GM06990 (cell line): ENCODE results near the gene PACSIN1.

ENCODE experiments used
- DNase-seq: peaks from one replicate; pipeline ENCODE4 v3.0.0-alpha.2; 2011; ENCODE audit not compliant: insufficient read length; ENCODE audit errors: extremely low read depth
- H3K27me3 ChIP-seq: replicated peaks from 2 replicates; pipeline ENCODE4 v1.6.0; 2011; ENCODE audit warnings: low read length; ENCODE audit not compliant: control insufficient read depth, insufficient read depth
- H3K36me3 ChIP-seq: 2 replicates; pipeline ENCODE4 v1.5.1; 2011; ENCODE audit warnings: low read length; ENCODE audit not compliant: control insufficient read depth, insufficient read depth
- H3K4me3 ChIP-seq: replicated peaks from 2 replicates; pipeline ENCODE4 v1.5.1; 2011; ENCODE audit warnings: low read depth, mild to moderate bottlenecking, control low read depth, low read length
- CTCF ChIP-seq: IDR thresholded peaks from 2 replicates; pipeline ENCODE4 v1.5.1; 2011; ENCODE audit warnings: low read length, control low read depth, mild to moderate bottlenecking, inconsistent platforms; ENCODE audit not compliant: insufficient read depth, poor library complexity, severe bottlenecking

The PACSIN1 gene

GRCh38 chr6:34564181-34564580, 98.3 kb downstream of the PACSIN1 start:
- Histone ChIP-seq H3K27me3 (no peaks in the 10 kb centered on the region; the same call in 1 of the 2 replicates), H3K36me3 (no peaks in the 10 kb centered on the region), H3K4me3 (no peak overlapping the region)
- no peak for DNase-seq
- no peak for TF ChIP-seq CTCF

GRCh38 chr6:34565722-34566137, 99.9 kb downstream of the PACSIN1 start:
- H3K4me3 ChIP-seq, result no peak overlapping the region
- H3K27me3 ChIP-seq, result no peaks in the 10 kb centered on the region; the same call in 1 of the 2 replicates
- H3K36me3 ChIP-seq, result no peaks in the 10 kb centered on the region
- no peak for DNase-seq
- no peak for TF ChIP-seq CTCF

- Histone ChIP-seq H3K36me3 (no peaks in the 10 kb centered on the region), H3K27me3 (no peaks in the 10 kb centered on the region; the same call in 1 of the 2 replicates), H3K4me3 (no peak overlapping the region)
- DNase-seq, result no peak
- TF ChIP-seq CTCF, result no peak
Observed at GRCh38 chr6:34566830-34567546, 101.1 kb downstream of the PACSIN1 start.

GRCh38 chr6:34568341-34569201, 102.7 kb downstream of the PACSIN1 start:
- H3K36me3 ChIP-seq, result no peaks in the 10 kb centered on the region
- no peak overlapping the region for H3K4me3 ChIP-seq
- no peak for TF ChIP-seq CTCF
- no peaks in the 10 kb centered on the region; the same call in none of the 2 replicates for H3K27me3 ChIP-seq
- no peak for DNase-seq

- Histone ChIP-seq H3K4me3 (no peak overlapping the region), H3K27me3 (no peaks in the 10 kb centered on the region; the same call in none of the 2 replicates), H3K36me3 (no peaks in the 10 kb centered on the region)
- no peak for DNase-seq
- TF ChIP-seq CTCF, result no peak
Observed at GRCh38 chr6:34569361-34569973, 103.6 kb downstream of the PACSIN1 start.
